ENCODE results near the gene RFX4. TPM values are rescaled to one million over a fixed set of nuclear protein-coding genes. Genes with fewer than 3 reads are reported as not detected.

The RFX4 gene
- total RNA-seq: not detected in 2 replicates

DNA sequence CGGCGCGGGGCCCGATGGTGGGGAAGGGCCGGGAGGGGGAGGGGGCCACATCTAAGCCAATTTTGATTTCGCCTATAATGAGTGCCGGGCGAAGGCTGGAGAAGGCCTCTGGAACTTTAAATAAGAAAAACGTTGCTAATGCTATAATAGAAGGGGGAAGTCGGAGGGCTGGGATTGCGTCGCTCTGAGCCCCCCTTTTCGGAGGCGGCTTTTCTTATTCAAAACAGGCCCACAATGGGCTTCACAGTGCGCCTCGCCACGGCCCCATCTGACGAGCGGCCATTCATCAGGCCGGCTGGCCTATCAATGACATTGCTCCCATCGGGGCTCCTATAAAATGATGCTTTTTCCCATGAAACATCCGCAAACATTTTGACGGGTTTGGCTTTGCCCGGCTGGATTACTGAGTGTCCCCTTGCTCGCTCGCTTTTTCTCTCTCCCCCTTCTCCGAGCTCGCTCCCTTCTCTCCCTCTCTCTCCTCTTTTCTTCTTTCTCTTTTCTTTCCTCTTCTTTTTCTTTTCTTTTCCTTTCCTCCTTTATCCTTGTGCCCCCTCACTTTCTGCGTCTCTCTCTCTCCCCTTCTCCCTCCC lies at the start of gene RFX4:
TSS of gene RFX4 (plus strand) at position 364 of the 590 bp plus-strand sequence. CDS start 317 bp downstream, outside the sequence.
- Mint-ChIP-seq H3K27me3 (ENCODE audit: insufficient read depth) (peaks cover 71% of the 10 kb centered on the region), H3K27ac (peak within 1 kb of the TSS; percentile 11), H3K9me3 (no peaks in the 10 kb centered on the region), H3K4me3 (peak within 1 kb of the TSS; percentile 57), H3K36me3 (ENCODE audit: low read depth) (no peaks in the 10 kb centered on the region), H3K4me1 (ENCODE audit: low read depth) (peaks cover 8% of the 10 kb centered on the region)
- no peak for DNase-seq (ENCODE audit: low spot score)
- intact Hi-C loops (cut with micrococcal nuclease): loop anchor here (5.0 to 10.0 kb wide), 4 partner anchors 262 to 1262 kb away; partner anchors contain the start of gene ASCL4

DNA sequence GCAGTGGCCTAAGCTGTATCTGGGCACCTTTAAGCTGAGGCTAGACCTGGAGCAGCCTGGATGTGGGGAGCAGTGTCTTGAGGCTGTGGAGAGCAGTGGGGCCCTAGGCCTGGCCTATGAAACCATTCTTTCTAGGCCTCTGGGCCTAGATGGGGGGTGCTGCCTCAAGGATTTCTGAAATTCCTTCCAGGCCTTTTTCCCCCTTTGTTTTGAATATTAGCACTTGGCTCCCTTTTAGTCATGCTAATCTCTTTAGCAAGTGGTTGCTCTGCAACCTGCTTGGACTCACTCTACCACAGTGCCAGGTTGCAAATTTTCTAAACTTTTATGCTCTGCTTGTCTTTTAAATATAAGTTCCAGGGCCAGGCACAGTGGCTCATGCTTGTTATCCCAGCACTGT lies 41.6 kb upstream of the RFX4 start:
- intact Hi-C loops (cut with micrococcal nuclease): no loop called here
- Mint-ChIP-seq H3K27ac (no peak overlapping the region), H3K27me3 (ENCODE audit: insufficient read depth) (peaks cover 2% of the 10 kb centered on the region), H3K4me3 (no peak overlapping the region), H3K4me1 (ENCODE audit: low read depth) (no peaks in the 10 kb centered on the region), H3K36me3 (ENCODE audit: low read depth) (no peaks in the 10 kb centered on the region), H3K9me3 (peaks cover 8% of the 10 kb centered on the region)
- DNase-seq (ENCODE audit: low spot score): no peak

DNA sequence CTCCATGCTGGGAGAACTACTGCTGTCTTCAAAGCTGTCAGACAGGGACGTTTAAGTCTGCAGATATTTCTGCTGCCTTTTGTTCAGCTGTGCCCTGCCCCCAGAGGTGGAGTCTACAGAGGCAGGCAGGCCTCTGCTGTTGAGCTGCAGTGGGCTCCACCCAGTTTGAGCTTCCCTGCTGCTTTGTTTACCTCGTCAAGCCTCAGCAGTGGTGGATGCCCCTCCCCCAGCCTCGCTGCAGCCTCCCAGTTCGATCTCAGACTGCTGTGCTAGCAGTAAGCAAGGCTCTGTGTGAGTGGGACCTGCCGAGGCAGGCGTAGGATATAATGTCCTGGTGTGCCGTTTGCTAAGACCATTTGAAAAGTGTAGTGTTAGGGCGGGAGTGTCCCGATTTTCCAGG lies 31.4 kb upstream of the RFX4 start:
- no peaks in the 10 kb centered on the region for H3K4me1 Mint-ChIP-seq (ENCODE audit: low read depth)
- H3K4me3 Mint-ChIP-seq: no peak overlapping the region
- peaks cover 29% of the 10 kb centered on the region for H3K9me3 Mint-ChIP-seq
- intact Hi-C loops (cut with micrococcal nuclease): no loop called here
- peaks cover 13% of the 10 kb centered on the region for H3K27me3 Mint-ChIP-seq (ENCODE audit: insufficient read depth)
- no peaks in the 10 kb centered on the region for H3K36me3 Mint-ChIP-seq (ENCODE audit: low read depth)
- no peak for DNase-seq (ENCODE audit: low spot score)
- no peak overlapping the region for H3K27ac Mint-ChIP-seq

DNA sequence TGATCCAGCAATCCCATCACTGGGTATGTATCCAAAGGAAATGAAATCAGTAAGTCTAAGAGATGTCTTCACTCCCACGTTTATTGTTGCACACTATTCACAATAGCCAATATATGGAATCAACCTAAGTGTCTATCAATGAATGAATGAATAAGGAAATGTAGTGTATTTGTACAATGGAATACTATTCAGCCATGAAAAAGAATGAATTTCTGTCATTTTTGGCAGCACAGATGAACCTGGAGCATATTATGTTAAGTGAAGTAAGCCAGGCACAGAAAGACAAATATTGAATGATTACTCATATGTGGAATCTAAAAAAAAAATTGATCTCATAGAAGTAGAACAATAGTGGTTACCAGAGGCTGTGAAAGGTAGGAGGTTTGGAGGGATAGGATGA lies 30.6 kb upstream of the RFX4 start:
- intact Hi-C loops (cut with micrococcal nuclease): no loop called here
- Mint-ChIP-seq H3K9me3 (peaks cover 29% of the 10 kb centered on the region), H3K4me1 (ENCODE audit: low read depth) (no peaks in the 10 kb centered on the region), H3K27ac (no peak overlapping the region), H3K27me3 (ENCODE audit: insufficient read depth) (peaks cover 13% of the 10 kb centered on the region), H3K36me3 (ENCODE audit: low read depth) (no peaks in the 10 kb centered on the region), H3K4me3 (no peak overlapping the region)
- no peak for DNase-seq (ENCODE audit: low spot score)

DNA sequence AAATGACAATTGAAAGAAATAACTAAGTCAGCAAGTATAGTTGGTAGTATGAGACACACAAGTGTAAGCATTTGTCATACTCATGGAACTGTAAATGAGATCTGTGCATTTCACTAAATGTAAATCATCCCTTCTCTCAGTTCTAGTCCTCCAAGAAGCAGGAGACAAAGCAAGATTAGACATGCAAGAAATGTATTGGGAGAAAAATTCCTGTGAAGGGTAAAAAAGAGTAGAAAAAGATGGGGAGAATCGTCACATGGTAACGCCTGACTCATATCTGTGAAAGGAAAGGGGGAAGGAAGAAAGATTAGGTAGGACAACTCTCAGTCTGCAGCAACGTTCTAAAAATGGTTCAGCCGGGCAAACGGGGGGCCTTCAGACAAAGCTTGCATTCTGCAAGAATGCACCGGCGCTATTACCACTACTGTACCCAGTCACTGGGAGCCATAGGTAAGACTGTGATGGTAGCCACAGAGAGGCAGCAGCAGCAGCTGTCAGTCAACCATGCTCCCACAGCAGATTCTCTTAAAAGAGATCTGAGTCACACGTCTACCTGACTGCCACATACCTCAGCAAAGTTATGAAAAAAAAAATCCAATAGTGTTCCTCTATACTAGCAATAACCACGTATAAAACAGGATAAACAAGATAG lies 18.0 kb upstream of the RFX4 start:
- intact Hi-C loops (cut with micrococcal nuclease): no loop called here
- Mint-ChIP-seq H3K27me3 (ENCODE audit: insufficient read depth) (peaks cover 14% of the 10 kb centered on the region), H3K27ac (no peak overlapping the region), H3K4me1 (ENCODE audit: low read depth) (no peaks in the 10 kb centered on the region), H3K4me3 (no peak overlapping the region), H3K9me3 (peaks cover 11% of the 10 kb centered on the region), H3K36me3 (ENCODE audit: low read depth) (no peaks in the 10 kb centered on the region)
- DNase-seq (ENCODE audit: low spot score): no peak

DNA sequence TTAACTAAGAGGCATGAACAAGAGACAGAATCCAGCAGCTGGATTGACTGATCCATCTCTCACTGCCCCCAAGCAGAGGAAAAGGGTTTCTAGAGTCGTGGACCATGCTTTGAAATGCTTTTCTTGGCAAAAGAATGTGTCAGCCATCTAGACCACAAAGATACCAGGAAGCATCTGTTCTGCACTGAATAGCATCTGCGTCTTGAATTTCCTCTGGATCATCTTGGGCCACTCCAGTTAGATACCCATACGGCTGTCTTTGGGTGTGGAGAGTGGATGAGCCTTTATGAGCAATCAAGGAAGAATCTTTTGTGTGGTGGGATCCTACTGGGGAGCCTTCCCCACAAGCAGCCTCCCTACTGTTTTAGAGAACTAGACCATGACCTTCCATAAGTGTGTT lies 16.0 kb upstream of the RFX4 start:
- Mint-ChIP-seq H3K27me3 (ENCODE audit: insufficient read depth) (peaks cover 14% of the 10 kb centered on the region), H3K9me3 (peaks cover under 1% of the 10 kb centered on the region), H3K4me1 (ENCODE audit: low read depth) (no peaks in the 10 kb centered on the region), H3K36me3 (ENCODE audit: low read depth) (no peaks in the 10 kb centered on the region), H3K4me3 (no peak overlapping the region), H3K27ac (no peak overlapping the region)
- intact Hi-C loops (cut with micrococcal nuclease): no loop called here
- DNase-seq (ENCODE audit: low spot score): no peak

DNA sequence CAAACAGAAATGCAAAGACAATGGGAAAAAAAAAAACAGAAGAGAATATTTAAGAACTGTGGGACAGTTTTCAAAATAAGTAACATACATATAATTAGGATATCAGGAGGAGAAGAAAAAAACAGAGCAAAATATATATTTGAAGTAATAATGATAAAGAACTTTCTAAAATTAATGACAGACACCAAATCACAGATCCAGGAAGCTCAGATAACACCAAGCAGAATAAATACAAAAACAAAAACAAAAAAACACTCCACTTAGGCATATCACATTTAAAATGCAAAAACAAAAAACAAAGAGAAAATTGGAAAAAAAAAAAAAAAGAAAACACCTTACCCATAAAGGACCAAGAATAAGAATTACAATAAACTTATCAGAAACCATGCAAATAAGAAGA lies 9.6 kb upstream of the RFX4 start:
- Mint-ChIP-seq H3K36me3 (ENCODE audit: low read depth) (no peaks in the 10 kb centered on the region), H3K4me1 (ENCODE audit: low read depth) (no peaks in the 10 kb centered on the region), H3K27me3 (ENCODE audit: insufficient read depth) (peaks cover 27% of the 10 kb centered on the region), H3K27ac (no peak overlapping the region), H3K9me3 (no peaks in the 10 kb centered on the region), H3K4me3 (no peak overlapping the region)
- intact Hi-C loops (cut with micrococcal nuclease): no loop called here
- DNase-seq (ENCODE audit: low spot score): no peak

DNA sequence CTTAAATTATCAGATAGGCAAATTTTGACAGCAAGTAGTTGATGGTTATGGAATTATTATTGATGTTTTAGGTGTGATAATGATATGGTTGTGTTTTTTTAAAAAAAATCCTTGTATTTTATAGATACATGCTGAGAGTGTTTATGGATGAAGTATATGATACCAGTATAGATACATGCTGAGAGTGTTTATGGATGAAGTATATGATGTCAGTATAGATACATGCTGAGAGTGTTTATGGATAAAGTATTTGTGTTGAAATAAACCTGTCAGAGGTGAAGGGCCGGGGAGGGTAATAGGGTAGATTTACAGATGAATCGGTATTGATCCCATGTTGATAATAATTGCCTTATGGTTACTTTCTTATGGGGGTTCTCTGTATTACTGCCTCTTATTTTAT lies 6.0 kb upstream of the RFX4 start:
- Mint-ChIP-seq H3K27ac (no peak overlapping the region), H3K4me3 (no peak overlapping the region), H3K4me1 (ENCODE audit: low read depth) (no peaks in the 10 kb centered on the region), H3K27me3 (ENCODE audit: insufficient read depth) (peaks cover 46% of the 10 kb centered on the region), H3K36me3 (ENCODE audit: low read depth) (no peaks in the 10 kb centered on the region), H3K9me3 (no peaks in the 10 kb centered on the region)
- DNase-seq (ENCODE audit: low spot score): no peak
- intact Hi-C loops (cut with micrococcal nuclease): no loop called here

DNA sequence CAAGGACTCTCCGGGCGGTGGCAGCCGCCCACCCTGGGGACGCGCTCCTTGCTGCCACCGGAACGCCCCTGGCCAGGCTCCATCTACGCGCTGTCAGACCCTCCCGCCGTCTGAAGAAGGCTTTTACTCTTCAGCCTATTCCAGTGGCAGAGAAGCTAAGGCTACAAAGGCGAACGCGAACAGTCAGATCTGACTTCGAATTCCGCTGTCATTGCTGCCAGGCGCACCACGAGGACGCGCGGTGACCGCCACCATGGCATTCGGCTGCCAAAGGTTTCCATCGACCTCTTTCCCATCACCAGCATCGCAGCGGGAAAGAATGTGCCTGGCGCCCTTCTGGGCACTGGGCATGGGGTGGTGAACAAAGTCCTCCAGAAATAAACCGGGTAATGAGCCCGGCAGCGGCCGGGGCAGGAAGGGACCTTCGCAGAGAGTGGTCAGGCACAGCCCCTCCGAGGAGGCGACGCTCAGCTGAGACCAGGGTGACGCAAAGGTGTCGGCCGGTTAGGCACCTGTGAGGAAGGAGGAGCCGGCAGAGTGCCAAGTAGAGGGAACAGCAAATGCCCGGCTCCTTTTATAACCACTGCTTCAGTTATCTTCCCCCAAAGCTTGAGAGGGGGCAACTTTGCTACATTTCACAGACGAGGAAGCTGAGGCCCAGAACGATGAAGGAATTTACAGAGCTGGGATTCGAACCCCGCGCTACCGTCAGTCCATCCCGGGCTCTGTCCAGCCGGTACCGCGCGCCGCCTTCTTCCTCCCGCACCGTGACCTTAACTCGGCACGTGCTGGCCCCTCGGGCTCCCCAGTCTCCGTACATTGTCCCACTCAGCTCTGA lies 1.9 kb upstream of the RFX4 start:
- peaks cover 8% of the 10 kb centered on the region for H3K4me1 Mint-ChIP-seq (ENCODE audit: low read depth)
- H3K27me3 Mint-ChIP-seq (ENCODE audit: insufficient read depth): peaks cover 71% of the 10 kb centered on the region
- no peak for DNase-seq (ENCODE audit: low spot score)
- H3K36me3 Mint-ChIP-seq (ENCODE audit: low read depth): no peaks in the 10 kb centered on the region
- H3K27ac Mint-ChIP-seq: no peak overlapping the region
- no peak overlapping the region for H3K4me3 Mint-ChIP-seq
- no peaks in the 10 kb centered on the region for H3K9me3 Mint-ChIP-seq
- intact Hi-C loops (cut with micrococcal nuclease): loop anchor here (5.0 to 10.0 kb wide), 4 partner anchors 264 to 1264 kb away; partner anchors contain the start of gene ASCL4

DNA sequence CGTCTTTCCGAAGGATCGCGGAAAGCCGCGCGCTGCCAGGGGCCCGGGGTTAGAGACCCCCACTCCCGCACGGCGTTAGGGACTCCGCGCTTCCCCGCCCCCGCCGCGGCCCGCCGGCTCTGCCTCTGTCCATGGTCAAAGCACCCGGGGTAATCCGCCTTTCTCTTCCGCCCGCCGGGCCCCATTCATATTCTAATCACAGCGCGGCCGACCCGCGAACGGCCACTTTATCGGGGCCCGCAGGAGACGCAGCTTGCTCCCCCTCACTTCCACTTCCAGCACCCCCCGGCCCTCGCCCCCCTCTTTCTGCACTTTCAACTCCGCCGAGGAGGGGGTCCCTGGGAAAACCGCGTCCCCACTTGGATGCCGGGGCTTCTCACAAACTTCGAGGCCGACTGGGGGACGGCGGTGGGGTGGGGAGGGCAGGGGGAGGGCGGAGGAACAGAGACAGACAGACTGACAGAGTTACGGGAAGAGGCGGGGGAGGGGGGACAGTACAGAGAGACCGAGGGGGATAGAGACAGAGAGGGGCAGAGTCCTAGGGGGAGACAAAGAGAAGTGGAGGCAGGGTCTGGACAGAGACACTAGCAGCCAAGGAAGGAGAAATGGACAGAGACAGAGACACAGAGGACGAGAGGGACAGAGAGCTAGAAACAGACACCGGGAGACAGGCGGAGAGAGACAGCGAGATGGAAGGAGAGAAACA lies 1.1 kb upstream of the RFX4 start:
- no peaks in the 10 kb centered on the region for H3K36me3 Mint-ChIP-seq (ENCODE audit: low read depth)
- intact Hi-C loops (cut with micrococcal nuclease): loop anchor here (5.0 to 10.0 kb wide), 4 partner anchors 263 to 1263 kb away; partner anchors contain the start of gene ASCL4

DNA sequence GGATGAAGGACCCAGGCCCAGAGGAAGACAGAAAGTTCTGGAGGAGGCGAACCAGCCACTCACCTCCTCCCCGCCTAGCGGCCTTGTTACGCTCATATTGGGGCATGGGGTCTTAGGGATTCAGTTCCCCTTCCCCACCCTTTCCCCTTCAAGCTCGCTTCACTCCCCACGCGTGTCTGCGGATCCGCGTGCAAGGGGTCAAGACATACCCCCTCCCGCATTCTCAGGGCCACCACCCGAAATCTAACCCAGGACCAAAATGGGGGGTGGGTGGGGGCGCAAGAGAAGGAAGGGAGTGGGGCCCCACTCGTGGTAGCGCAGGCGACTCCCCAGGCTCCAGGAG lies 584 bp upstream of the RFX4 start:
- peaks cover 8% of the 10 kb centered on the region for H3K4me1 Mint-ChIP-seq (ENCODE audit: low read depth)
- H3K9me3 Mint-ChIP-seq: no peaks in the 10 kb centered on the region
- no peaks in the 10 kb centered on the region for H3K36me3 Mint-ChIP-seq (ENCODE audit: low read depth)
- DNase-seq (ENCODE audit: low spot score): no peak
- H3K27me3 Mint-ChIP-seq (ENCODE audit: insufficient read depth): peaks cover 67% of the 10 kb centered on the region
- no peak overlapping the region for H3K4me3 Mint-ChIP-seq
- no peak overlapping the region for H3K27ac Mint-ChIP-seq
- intact Hi-C loops (cut with micrococcal nuclease): loop anchor here (5.0 to 10.0 kb wide), 4 partner anchors 263 to 1263 kb away; partner anchors contain the start of gene ASCL4

More for the DNA sequence above, 1.1 kb upstream of the RFX4 start:
- no peak overlapping the region for H3K4me3 Mint-ChIP-seq
- H3K27me3 Mint-ChIP-seq (ENCODE audit: insufficient read depth): peaks cover 67% of the 10 kb centered on the region
- H3K4me1 Mint-ChIP-seq (ENCODE audit: low read depth): peaks cover 8% of the 10 kb centered on the region
- H3K9me3 Mint-ChIP-seq: no peaks in the 10 kb centered on the region
- peak overlapping the region; percentile 11 for H3K27ac Mint-ChIP-seq
- DNase-seq (ENCODE audit: low spot score): no peak

DNA sequence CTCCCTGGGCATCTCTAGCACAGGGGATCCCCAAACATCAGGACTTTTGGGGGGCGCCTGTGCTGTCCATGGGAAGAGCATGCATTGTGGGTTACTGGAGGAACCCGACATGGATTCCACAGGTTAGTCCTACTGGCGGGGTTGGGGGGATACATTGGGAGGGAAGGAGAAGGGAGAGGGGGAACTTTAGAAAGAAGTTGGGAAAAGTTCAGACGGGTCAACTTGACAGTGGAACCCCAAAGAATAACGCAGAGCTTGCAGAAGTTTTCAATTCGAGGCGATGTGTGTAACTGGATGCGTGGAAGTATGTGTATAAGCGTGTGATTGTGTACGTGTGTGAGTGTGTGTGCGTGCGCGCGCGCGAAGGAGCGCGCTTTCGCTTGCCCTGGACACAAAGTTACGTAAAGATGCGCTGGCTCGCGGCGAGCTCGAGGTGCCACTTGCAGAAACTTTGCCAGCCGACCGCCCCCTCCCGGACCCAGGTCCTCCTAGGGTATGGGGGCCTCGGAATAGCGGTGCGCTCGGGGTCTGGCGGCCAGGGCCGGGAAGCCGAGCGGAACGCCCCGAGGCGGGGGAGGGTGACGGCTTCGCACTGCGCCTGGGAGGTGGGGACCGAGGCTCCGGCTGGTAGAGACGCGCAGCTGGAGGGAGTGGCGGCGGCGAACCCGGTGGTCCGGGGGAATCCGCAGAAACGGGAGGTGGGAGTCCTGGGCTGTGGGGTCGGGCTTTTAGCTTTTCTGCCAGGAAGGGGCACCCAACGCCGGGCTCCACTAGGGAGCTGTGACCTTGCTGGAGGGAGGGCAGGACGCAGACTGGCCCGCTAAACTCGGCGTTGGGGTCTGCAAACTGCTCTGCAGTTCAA lies 669 bp downstream of the RFX4 start:
- intact Hi-C loops (cut with micrococcal nuclease): loop anchor here (5.0 to 10.0 kb wide), 4 partner anchors 261 to 1261 kb away; partner anchors contain the start of gene ASCL4
- H3K27ac Mint-ChIP-seq: no peak overlapping the region
- no peaks in the 10 kb centered on the region for H3K36me3 Mint-ChIP-seq (ENCODE audit: low read depth)
- H3K4me1 Mint-ChIP-seq (ENCODE audit: low read depth): peaks cover 8% of the 10 kb centered on the region
- no peaks in the 10 kb centered on the region for H3K9me3 Mint-ChIP-seq
- DNase-seq (ENCODE audit: low spot score): no peak
- peaks cover 79% of the 10 kb centered on the region for H3K27me3 Mint-ChIP-seq (ENCODE audit: insufficient read depth)
- peak overlapping the region; percentile 57 for H3K4me3 Mint-ChIP-seq

All from activated T-helper 1 cell treated with anti-CD3 and anti-CD28 coated beads, Interleukin-12 subunit alpha, Interleukin-12 subunit beta, Interleukin-2, Interleukin-4 antibody, amounts not matched to agents 30 ng/mL and 10 ng/mL and 1 ng/mL, durations not matched to agents 14 hours and 24 hours and 36 hours (primary cell).